Lower leg skin (tissue), 4 donors: ENCODE results near the gene BAIAP2. TPM values are rescaled to one million over a fixed set of nuclear protein-coding genes. Genes with fewer than 3 reads are reported as not detected.
A peak's percentile ranks its signal among the peaks of the same experiment; 100 is the strongest.
"Not testable (repeated sequence)": the region's sequence is repeated elsewhere in the genome, so short reads cannot be mapped to it uniquely, and the experiment has no call there.

Experiments used
- DNase-seq, 2 donors: peaks; one replicate each; pipeline ENCODE4 v3.0.0-alpha.2; 2019; ENCODE audit warnings: low spot score in 2 of 2
- H3K4me3 ChIP-seq: fragments of 200-600 bp; sonication (generic); 2 replicates; pipeline ENCODE4 v1.5.1; 2017; ENCODE audit warnings: mild to moderate bottlenecking, low read depth; ENCODE audit not compliant: poor library complexity, severe bottlenecking
- CTCF ChIP-seq, 3 donors: fragments of 450-650 bp; IDR thresholded peaks; one replicate each; pipeline ENCODE4 v1.5.1; 2016; ENCODE audit warnings: antibody characterized with exemption in 3 of 3, mild to moderate bottlenecking in 3 of 3, moderate library complexity in 2 of 3
- POLR2A ChIP-seq, 2 donors: fragments of 450-650 bp; IDR thresholded peaks; one replicate each; pipeline ENCODE4 v1.6.1; 2016 to 2017; ENCODE audit warnings: antibody characterized with exemption in 2 of 2, mild to moderate bottlenecking in 1 of 2, moderate library complexity in 1 of 2
- WGBS, 2 donors: methylation state at CpG; one replicate each; pipeline ENCODE4 v1.1.5; 2018; 5-methylcytosine and 5-hydroxymethylcytosine counted together
- intact Hi-C: fragments of 100-400 bp; cut with DNase I; formaldehyde crosslinking; loops from one replicate; pipeline ENCODE4 v1.15.0; 2023; ENCODE audit warnings: low total_unique reads
- total RNA-seq, 4 donors: library from RNA; depleted of rRNA; stranded (reverse); fragments of >200 nt; gene quantifications; one replicate each; pipeline ENCODE4 v1.1.0, GENCODE V29; 2016

BAIAP2 gene
- total RNA-seq, 4 donors from 2014 or later, result 190 to 308 (median 224) TPM

- TF ChIP-seq CTCF (IDR thresholded peaks at IDR 0.05) (no peak), POLR2A (IDR thresholded peaks at IDR 0.05) (no peak)
- WGBS, 2 donors, result 87 to 88% methylated on average over 12 to 13 of the region's 13 CpGs
- DNase-seq, result no peak
- no peak overlapping the region for H3K4me3 ChIP-seq
- intact Hi-C loops, result loop anchor here (10.0 kb wide), 1 partner anchor 482 kb away; no protein-coding TSS in a partner anchor
Measured at GRCh38 chr17:81012574-81013447, 22.1 kb upstream of the BAIAP2 start.

- H3K4me3 ChIP-seq, result no peak overlapping the region
- no peak for DNase-seq
- TF ChIP-seq POLR2A (IDR thresholded peaks at IDR 0.05) (no peak), CTCF (IDR thresholded peaks at IDR 0.05) (no peak)
- intact Hi-C loops, result loop anchor here (10.0 kb wide), 1 partner anchor 481 kb away; no protein-coding TSS in a partner anchor
- 90 to 92% methylated on average over 6 of the region's 6 CpGs for WGBS, 2 donors
Measured at GRCh38 chr17:81013642-81014041, 21.3 kb upstream of the BAIAP2 start.

DNA sequence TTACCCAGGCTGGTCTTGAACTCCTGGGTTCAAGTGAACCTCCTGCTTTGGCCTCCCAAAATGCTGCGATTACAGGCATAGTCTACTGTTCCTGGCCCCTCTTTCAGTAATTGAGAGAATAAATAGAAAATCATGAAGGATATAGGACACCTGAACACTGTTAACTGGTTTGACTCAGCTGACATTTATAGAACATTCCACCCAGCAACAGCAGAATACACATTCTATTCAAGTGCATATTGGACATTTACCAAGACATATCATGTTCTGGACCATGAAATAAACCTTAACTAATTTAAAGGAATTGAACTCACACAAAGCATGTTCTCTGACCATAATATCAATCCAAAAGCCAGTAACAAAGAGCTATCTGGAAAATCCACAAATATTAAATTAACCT is 19.8 kb upstream of the BAIAP2 start:
- intact Hi-C loops, result loop anchor here (10.0 kb wide), 1 partner anchor 480 kb away; no protein-coding TSS in a partner anchor
- DNase-seq, result no peak
- no peak overlapping the region for H3K4me3 ChIP-seq
- TF ChIP-seq POLR2A (IDR thresholded peaks at IDR 0.05) (no peak), CTCF (IDR thresholded peaks at IDR 0.05) (no peak)
- WGBS, 2 donors, result 100% methylated on average over 1 of the region's 1 CpG

- WGBS, 2 donors, result 92 to 93% methylated on average over 2 of the region's 2 CpGs
- no peak for DNase-seq
- no peak for TF ChIP-seq POLR2A (IDR thresholded peaks at IDR 0.05)
- intact Hi-C loops, result loop anchor here (10.0 kb wide), 1 partner anchor 478 kb away; no protein-coding TSS in a partner anchor
- no peak overlapping the region for H3K4me3 ChIP-seq
Measured at GRCh38 chr17:81016575-81016974, 18.4 kb upstream of the BAIAP2 start.

GRCh38 chr17:81017330-81017729 is 17.6 kb upstream of the BAIAP2 start:
- not testable (repeated sequence) for H3K4me3 ChIP-seq, DNase-seq
- intact Hi-C loops, result loop anchor here (10.0 kb wide), 1 partner anchor 477 kb away; no protein-coding TSS in a partner anchor
- WGBS, 2 donors, result 96 to 99% methylated on average over 4 of the region's 4 CpGs

DNA sequence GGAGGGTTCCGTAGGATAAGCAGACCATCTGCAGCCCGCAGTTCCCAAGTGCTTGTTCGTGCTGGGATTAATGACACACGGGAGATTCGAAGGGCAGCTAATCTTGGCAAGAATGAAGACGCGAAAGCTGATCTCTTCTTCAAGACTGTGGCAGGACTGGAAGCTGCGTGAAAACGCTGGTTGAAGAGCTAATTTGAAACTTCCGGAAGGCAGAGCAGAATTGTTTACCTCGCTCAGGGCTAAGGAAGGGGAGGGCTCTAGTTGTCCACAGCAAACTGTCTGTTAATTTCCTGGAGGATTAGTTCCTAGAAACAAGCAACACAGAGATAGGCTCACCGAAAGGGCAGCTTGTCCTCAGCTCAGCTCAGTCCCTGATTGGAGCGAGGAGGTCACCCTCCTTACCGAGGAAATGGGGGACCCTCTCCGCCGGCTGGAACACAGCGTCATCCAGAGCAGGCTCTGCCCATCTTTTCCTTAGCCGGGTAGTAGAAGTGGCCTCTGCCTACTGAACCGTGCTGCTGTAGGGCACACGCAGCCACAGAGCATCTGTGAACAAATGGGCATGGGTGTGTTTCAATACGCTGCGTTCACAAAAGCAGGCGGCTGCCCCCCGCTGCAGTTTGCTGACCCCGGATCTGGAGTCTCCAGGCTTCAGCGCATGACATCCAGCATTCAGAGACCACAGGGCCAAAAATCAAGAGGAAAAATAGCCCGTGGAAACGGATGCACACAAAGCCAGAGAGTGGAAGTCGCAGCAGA is 16.7 kb upstream of the BAIAP2 start:
- 31 to 41% methylated on average over 29 of the region's 29 CpGs for WGBS, 2 donors
- no peak for DNase-seq
- TF ChIP-seq CTCF (IDR thresholded peaks at IDR 0.05), result no peak
- no peak for TF ChIP-seq POLR2A (IDR thresholded peaks at IDR 0.05)
- intact Hi-C loops, result loop anchor here (10.0 kb wide), 1 partner anchor 477 kb away; no protein-coding TSS in a partner anchor
- H3K4me3 ChIP-seq, result peak overlapping the region; percentile 1
